Effector CD8-positive, alpha-beta T cell (primary cell): ENCODE data around the gene ADCY3.

ENCODE experiments used
- DNase-seq: peaks from one replicate; lab custom pipeline; 2025; lab: John Stamatoyannopoulos, UW
- total RNA-seq, 4 experiments: gene quantifications; one replicate each; lab custom pipeline; 2026; lab: John Stamatoyannopoulos, UW

ADCY3 gene
- 43.6 to 67.9 (median 55.4) reads per million in 4 experiments for total RNA-seq

DNA sequence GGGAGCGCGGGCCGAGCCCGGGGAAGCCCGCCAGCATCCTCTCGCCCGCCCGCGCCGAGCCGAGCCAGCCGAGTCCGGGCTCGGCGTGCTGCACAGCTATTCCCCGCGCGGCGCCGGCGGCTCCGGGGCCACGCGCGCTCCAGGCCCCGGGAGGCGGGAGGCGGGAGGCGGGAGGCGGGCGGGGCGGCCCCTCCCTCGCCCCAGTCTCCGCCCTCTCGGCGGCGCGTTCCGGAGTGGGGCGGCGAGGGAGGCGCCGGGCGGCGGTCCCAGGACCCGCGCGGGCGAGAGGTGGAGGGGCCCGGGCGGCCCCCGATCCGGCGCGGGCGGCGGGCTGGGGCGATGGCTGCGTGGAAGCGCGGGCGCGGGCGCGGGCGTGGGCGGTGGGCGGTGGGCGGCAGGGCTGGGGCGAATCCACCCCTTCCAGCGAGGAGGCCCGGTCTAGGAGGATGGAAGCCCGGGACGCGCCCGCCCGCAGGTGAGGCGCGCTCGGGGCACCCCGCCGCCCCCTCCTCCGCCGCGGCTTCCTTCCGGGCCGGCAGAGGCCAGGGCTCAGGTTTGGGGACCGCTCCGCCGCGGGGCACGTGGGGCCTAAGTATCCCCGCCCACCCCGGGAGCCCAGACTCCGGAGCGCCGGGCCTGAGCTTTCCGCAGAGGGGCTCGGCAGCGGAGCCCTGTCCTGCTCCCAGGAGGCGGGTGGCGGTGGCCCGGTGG lies at the start of gene ADCY3:
TSS of gene ADCY3 (minus strand) at position 140 of the 711 bp plus-strand sequence. CDS start 1,250 bp downstream, outside the sequence.
- peak; percentile 35 for DNase-seq

DNA sequence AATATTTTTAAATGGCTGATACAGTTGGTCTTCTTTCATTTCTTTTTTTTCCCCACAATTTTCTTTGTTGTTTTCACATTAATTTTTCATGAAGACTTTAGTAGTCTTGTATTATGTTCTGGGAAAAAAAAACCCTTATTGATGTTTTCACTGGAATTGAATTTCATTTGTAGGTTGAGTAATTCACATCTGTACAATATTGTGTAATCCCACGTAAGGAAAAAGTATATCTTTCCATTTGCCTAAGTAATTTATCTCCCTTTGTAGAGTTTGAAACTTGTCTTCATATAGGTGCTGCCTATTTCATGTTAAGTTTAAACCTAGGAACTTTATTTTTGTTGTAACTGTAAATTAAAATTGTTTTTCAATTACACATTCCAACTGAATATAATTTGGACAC lies 49.7 kb upstream of the ADCY3 start:
- DNase-seq, result no peak

DNA sequence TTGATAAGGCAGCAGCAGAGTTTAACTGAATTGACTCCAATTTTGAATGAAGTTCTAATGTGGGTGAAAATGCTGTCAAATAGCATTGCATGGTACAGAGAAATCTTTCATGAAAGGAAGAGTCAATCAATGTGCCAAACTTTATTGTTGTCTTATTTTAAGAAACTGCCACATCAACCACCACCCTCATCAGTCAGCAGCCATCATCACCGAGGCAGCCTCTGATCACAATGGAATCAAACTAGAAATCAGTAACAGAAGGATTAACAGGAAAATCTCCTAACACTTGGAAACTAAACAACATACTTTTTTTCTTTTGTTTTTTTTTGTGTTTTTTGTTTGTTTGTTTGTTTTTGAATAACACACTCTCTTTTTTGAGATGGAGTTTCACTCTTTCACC lies 41.9 kb upstream of the ADCY3 start:
- DNase-seq, result no peak

DNA sequence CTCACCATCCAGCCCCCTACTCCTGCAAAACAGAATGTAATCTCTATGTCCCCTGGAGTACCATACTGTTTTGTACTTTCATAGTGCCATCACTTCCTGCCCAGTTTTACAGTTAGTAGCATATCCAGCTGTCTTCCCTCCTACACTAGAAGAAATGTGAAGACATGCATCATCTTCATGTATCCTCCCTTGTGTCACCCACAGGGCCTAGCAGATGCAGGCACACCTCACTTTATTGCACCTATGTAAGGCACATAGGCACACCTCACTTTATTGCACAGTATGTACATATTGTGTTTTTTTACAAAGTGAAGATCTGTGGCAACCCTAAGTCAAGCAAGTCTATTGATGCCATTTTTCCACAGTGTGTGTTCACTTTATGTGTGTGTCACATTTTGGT lies 39.7 kb upstream of the ADCY3 start:
- DNase-seq, result no peak

DNA sequence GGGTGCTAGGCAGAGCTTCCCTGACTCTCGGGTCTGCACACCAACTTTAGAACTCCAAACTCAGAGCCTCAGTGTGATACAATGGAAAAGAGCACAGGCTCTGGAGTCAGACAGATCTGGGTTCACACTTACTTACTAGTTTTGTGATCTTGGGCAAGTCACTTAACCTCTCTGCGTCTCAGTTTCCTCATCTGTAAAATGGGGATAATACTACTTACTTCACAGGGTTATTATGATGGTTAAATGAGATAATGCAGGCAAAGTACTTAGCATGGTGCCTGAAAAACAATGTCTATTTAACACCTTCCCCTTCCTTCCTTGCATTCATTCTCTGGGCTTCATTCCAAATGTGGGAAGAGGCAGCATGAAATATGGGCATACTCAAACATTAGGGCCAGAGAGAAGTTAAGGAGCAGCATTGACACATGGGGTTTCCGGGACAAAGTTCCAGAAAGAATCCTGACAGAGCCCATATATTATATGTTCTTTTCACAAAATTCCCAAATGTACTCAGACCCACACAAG lies 38.4 kb upstream of the ADCY3 start:
- DNase-seq, result no peak

DNA sequence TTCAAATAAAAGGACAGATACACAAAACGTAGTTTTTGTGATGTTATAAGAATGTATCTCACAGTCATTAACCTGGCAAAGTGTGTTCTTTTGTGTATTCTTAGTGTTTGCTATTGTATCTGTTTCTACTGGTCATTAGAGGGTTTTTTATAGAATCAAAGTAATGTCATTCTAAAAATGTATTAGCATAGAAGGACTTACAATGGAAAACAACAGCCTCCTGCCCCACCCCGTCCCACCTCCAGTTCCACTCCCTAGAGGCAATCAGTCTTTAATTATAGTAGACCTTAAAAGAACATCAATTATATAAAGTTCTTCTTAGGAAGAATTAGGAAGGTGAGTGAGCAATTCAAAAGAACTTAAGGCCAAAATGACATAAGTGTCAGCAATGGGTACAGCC lies 37.9 kb upstream of the ADCY3 start:
- DNase-seq, result no peak

DNA sequence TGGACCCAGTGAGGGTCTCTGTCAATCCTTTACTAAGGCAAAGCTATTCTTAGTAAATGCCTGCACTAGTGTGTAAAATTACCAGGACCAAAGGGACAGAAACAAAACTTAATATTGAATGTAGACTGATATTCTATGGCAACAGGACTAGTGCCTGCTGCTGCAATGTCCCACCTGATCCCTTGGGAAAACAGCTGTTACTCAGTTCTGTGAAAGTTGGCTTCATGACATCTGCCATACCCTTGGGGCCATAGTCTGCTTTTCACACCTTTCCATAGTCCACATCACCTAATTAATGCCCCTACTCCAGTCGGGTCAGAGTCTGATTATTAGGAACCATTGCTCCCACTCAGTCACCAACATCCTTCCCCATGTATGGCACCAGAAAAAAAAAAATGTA lies 37.2 kb upstream of the ADCY3 start:
- no peak for DNase-seq

DNA sequence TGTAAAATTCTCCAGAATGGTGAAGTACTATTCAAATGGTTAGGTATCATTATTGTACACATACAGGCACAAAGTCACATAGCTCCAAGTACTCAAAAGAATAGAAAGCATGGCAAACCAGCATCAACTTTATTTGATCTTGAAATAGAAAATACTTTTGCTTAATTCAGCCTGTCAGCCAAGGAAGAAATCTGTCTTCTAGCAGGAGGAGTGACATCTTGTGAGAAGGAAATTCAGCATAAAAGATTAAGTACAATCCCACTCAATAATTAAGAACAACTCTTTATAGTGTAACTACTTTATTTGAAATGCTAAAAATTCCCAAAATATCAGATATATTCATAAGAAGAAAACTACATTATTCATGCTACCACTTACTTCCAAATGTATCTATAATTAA lies 35.9 kb upstream of the ADCY3 start:
- DNase-seq, result no peak

DNA sequence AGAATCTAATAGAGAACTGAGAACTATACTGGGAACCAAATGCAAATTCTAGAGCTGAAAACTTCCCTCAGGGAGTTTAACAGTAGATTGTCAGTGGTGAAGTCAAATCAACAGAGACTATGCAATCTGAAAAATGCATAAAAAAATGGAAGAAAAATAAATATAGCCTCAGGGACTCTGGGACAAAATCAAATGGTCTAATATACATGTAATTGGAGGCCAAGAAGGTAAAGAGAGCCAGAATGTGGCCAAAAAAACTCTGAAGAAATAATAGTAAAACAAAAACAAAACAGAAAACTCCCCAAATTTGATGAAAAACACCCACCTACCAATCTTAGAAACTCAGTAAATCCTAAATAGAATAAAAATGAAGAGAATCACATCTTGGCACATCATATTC lies 35.2 kb upstream of the ADCY3 start:
- no peak for DNase-seq

DNA sequence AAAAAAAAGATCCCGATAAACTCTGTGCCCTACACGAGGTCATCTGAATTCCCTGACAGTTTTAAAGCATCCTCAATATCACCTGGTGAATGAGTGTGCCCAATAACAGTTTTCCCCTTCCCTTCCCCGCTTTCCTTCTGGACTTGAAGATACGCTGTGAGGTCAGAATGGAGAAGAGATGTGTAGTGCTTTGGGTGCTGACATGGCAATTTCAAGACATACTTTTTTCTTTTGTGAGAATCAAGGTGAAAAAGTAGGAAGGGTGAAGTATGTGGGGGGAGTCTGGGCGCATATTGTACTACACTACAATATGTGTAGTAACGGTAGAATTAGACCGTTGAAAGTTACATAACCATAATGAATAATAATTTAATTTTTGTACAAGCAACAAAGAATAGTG lies 30.1 kb upstream of the ADCY3 start:
- DNase-seq, result no peak

DNA sequence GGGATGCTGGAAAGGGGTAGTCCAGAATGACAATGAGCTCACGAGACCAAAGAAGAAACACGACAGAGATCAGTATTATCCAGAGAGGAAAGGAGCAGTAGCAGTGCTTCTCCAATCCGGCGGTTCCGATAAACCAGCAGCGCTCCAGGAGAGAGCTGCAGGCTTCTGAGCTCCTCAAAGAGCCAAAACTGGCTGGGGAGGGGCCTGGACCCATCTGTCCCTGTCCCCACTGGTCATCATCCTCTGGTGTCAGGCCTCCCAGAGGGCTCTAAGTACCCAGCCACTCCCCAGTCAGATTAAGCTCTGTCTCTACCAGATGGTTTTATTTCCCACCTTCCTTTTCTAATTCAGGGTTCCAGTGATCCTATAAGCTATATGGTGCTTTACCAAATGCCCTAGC lies 28.5 kb upstream of the ADCY3 start:
- no peak for DNase-seq

DNA sequence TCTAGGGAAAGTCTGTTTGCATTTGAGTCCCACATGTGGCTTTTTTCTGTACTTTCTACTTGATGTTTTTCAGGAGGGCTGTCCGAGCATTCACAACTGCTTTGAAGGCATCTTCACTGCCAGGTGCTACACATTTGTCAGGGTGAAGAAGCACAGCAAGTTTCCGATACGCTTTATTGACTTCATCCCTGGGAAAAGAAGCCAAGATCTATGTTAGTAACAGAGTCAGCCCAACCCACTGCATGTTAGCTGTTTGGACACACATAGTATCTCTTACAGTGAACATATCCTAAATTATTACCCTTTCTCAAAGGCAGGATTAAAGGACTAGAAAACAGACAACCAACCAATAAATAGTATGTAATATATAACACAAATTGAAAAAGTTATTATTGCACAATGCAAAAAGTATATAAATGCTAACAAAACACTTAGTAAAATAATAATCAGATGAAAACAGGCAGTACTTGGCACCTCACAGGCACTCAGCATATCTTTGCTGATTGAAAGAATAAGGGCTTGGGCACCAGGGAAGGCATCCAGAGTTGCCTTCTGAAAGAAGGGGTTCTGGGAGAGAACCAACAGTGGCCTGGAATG lies 27.6 kb upstream of the ADCY3 start:
- DNase-seq, result no peak

DNA sequence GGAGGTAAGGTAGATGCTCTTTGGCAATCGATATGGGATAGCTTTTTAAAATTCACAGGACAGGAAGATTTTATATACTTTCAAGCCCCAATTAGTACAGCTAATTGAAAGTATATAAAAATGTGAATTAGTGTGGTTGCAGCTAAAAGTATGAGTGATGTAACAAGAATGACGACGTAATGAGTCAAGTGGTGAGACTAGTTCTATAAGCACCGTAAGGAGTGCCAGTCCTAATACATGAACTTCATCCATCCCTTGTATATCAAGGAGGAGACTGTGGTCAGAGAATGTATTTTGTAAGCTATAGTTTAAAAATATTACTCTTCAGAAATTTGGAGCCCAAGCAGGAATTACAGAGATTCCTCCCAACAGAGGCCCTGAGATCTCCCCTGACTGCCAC lies 25.9 kb upstream of the ADCY3 start:
- DNase-seq, result no peak

DNA sequence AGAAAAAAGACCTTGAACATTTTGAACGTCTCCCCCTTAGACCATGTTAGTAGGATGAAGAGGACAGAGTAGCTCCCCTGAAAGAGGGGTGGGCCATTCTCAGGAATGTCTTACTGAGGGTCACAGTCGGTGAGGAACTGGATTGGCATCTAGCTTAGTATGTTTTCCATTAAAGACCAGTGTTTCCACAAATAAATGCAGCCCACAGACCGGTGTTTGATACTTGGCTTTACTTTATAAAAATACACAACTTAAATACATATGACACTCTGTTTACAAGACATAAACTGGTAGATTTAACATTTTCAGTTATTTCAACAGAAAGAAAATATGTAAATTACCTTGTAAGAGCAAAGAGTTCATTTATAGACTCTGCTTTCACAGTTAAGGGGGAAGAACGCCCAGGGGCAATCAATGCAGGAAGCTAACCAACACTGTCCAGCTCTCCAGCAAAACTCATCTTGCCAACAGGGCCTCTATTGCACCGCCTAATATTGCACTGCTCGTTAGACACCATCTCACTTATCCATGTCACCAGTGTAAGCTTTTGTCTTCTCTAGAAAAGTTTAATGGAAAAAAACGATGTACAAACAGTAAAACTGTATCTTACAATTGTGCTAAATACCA lies 23.5 kb upstream of the ADCY3 start:
- DNase-seq, result no peak

DNA sequence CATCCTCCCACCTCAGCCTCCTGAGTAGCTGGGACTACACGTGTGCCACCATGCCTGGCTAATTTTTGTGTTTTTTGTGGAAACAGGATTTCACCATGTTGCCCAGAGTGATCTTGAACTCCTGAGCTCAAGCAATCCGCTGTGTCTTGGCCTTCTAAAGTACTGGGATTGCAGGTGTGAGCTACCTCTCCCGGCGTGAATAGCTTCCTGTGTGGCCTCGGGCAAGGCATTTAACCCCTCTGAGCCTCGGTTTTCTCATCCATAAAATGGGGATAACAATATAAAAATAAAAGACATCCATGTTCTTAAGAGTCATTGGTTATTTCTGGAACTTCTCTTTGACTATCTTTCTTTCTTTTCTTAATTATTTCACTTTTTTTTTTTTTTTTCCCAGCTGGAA lies 19.3 kb upstream of the ADCY3 start:
- no peak for DNase-seq

DNA sequence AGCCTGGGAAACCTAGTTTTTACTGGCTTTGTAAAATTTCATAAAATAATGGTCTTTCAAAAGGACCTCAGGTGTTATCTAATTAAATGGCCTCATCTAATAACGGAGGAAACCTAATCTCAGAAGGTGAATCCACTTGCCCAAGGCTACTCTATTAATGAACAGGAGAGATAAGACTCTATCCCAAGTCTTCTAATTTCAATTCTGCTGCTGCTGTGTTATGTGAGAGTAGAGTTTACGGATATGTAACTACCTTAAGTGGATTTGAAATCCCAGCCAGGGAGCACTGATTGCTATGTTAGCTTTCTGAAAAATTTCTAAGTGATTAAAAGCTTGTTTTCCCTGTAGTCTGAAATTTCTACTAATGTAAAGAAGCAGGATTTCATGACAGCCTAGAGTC lies 17.2 kb upstream of the ADCY3 start:
- no peak for DNase-seq

DNA sequence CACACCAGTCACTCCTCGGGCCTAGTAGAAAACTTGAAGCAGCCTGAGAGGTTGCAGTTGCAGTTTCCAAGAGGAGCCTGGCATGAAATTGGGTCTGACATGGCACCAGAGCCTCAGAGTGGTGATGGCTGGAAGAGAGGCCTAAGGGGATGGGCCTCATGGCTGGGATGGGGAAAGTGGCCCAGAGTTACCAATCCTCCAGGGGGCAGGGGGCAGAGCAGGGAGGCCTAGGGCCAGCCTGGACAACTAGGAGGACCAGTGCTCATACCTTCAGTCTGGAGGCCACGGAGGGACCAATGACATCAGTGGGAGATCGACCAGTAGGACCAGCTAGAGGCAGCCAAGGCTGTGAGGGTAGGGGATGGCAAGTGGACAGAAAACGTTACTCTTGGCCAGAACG lies 15.1 kb upstream of the ADCY3 start:
- no peak for DNase-seq

DNA sequence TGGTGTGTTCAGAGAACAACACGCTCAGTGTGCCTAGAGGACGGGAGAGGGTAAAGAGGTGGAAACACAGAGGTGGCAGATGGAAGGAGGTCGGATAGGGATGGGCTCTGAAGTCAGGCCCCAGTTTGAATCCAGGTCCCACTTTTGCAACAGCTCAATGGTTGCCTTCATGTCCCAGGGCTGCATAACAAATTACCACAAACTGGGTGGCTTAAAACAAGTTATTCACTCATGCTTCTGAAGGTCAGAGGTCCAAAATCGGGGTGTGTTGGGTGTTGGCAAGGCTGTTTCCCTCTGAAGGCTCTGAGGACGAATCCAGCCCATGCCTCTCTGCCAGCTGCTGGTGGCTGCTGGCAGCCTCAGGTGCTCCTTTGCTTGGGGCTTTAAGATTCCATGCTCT lies 12.7 kb upstream of the ADCY3 start:
- DNase-seq, result no peak

DNA sequence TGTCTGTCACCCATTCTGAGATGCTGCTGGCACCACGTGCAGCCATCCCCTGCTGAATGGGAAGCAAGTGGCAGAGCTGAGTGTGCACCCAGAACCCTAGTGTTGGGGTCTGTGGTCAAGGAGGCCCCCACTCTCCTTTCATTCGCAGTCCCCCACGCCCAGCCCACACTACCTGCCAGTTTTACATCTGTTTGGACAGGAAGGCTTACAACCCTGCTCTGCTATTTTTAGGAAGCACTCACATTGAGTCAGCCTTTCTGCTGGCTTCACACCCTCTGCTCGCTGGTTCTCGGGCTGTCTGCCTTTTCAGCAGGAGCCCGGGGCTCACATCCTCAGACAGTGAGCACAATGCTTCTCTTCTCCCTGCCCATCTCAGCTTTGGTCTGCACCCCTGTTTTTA lies 10.7 kb upstream of the ADCY3 start:
- no peak for DNase-seq

DNA sequence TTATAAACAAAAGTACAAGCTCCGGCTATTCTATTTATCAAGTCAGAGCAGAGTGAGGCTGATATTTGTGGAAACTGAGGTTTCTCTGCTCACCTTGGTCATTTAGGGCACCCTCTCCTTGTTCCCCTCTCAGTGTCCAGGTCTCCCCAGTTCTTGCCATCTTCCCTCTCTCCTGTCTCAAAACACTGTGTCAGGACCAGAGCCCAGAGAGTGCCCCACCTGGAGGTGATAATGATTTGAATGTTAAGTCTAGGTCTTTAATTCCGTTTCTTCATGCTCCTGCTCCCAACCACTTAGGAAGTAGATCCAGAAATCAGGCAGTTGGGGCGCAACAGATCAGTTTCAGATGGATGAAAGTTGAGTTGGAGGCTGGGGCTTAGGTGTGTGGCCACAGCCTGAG lies 9.2 kb upstream of the ADCY3 start:
- no peak for DNase-seq

DNA sequence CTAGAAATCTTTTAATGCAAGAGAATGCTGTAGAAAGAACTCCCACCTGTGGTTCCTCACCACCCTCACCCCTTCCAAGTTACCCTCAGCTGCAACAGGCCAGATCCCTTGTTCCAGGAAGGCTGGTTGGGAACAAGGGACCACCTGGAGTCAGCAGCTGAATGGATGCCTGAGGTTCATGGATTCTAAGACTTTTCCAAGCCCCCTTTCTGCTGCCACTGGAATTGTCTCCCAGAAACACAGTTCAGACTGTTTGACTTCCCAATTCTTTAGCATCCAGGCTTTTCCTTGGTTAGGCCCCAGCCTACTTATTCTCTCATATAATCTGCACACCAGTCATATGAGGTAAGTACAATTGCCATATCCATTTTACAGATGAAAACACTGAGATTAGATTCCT lies 8.0 kb upstream of the ADCY3 start:
- no peak for DNase-seq

DNA sequence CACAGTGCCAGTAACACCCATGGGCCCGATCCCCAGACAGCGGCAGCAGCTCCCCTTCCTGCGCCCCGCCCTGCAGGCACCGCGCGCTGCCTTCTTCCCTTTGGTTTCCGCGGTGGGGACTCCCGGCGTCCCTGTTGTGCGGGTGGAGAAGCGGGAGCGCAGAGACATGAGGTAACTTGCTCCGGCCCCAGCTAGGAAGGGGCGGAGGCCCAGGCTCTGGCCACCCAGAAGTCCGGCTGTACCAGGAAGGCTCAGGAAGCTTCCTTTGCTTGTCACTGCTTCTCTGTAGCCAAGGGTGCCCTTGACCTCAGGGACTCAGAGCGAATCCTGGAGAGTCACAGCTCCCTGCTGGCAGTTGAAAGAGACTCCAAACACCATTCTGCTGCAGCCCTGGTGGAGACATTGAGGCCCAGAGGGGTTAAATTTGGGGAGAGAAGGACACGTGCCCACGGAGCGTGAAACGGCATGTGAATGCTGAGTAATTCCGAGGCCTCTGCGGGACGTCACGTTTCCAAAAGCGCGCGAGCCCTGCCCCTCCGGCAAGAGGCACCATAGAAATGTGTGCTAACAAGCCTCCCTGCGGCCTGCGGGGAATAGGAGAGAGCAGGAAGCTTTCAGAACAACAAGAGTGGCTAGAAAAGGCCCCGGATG lies 6.7 kb upstream of the ADCY3 start:
- no peak for DNase-seq

DNA sequence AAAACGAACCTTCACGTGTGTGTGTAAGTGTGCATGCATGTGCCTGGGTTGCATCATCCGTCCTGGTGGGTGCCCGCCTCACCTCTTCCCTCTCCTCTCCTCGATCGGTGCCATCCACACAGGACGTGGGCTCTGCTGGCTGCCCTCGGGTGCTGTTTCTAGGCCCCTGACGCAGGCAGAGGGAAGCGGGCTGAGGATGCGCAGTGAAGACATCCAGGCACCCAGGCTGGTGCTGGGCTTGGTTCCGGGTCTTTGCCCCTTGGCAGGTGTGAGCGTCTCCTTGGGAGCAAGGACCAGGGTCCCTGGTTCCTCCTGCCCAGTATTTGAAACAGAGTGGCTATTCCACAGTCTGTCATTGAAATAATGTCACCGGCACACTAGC lies 6.2 kb upstream of the ADCY3 start:
- DNase-seq, result no peak
